Lower leg skin (tissue), 4 donors: ENCODE results near the gene MYOF. TPM values are rescaled to one million over a fixed set of nuclear protein-coding genes. Genes with fewer than 3 reads are reported as not detected.

Experiments used
- DNase-seq, 2 donors: peaks; one replicate each; pipeline ENCODE4 v3.0.0-alpha.2; 2019; ENCODE audit warnings: low spot score in 2 of 2
- H3K4me3 ChIP-seq: fragments of 200-600 bp; sonication (generic); 2 replicates; pipeline ENCODE4 v1.5.1; 2017; ENCODE audit warnings: mild to moderate bottlenecking, low read depth; ENCODE audit not compliant: poor library complexity, severe bottlenecking
- CTCF ChIP-seq, 3 donors: fragments of 450-650 bp; IDR thresholded peaks; one replicate each; pipeline ENCODE4 v1.5.1; 2016; ENCODE audit warnings: antibody characterized with exemption in 3 of 3, mild to moderate bottlenecking in 3 of 3, moderate library complexity in 2 of 3
- POLR2A ChIP-seq, 2 donors: fragments of 450-650 bp; IDR thresholded peaks; one replicate each; pipeline ENCODE4 v1.6.1; 2016 to 2017; ENCODE audit warnings: antibody characterized with exemption in 2 of 2, mild to moderate bottlenecking in 1 of 2, moderate library complexity in 1 of 2
- WGBS, 2 donors: methylation state at CpG; one replicate each; pipeline ENCODE4 v1.1.5; 2018; 5-methylcytosine and 5-hydroxymethylcytosine counted together
- intact Hi-C: fragments of 100-400 bp; cut with DNase I; formaldehyde crosslinking; loops from one replicate; pipeline ENCODE4 v1.15.0; 2023; ENCODE audit warnings: low total_unique reads
- total RNA-seq, 4 donors: library from RNA; depleted of rRNA; stranded (reverse); fragments of >200 nt; gene quantifications; one replicate each; pipeline ENCODE4 v1.1.0, GENCODE V29; 2016

MYOF gene
- total RNA-seq, 4 donors from 2014 or later: 65.5 to 129 (median 90.3) TPM

GRCh38 chr10:93386631-93387369, 95.3 kb downstream of the MYOF start:
- peak in 1 of 2 donors; percentile 53 for DNase-seq

GRCh38 chr10:93385345-93385744, 96.8 kb downstream of the MYOF start:
- no peak for DNase-seq
- TF ChIP-seq CTCF (IDR thresholded peaks at IDR 0.05): no peak
- no peak for TF ChIP-seq POLR2A (IDR thresholded peaks at IDR 0.05)
- no peak overlapping the region for H3K4me3 ChIP-seq
- intact Hi-C loops: no loop called here
- WGBS, 2 donors: 91 to 93% methylated on average over 2 of the region's 2 CpGs

More at GRCh38 chr10:93386631-93387369, 95.3 kb downstream of the MYOF start:
- TF ChIP-seq POLR2A (IDR thresholded peaks at IDR 0.05) (no peak), CTCF (IDR thresholded peaks at IDR 0.05) (no peak)
- intact Hi-C loops: no loop called here
- WGBS, 2 donors: 64 to 71% methylated on average over 14 of the region's 14 CpGs
- H3K4me3 ChIP-seq: no peak overlapping the region

- intact Hi-C loops: no loop called here
- TF ChIP-seq CTCF (IDR thresholded peaks at IDR 0.05): no peak
- TF ChIP-seq POLR2A (IDR thresholded peaks at IDR 0.05): no peak
- DNase-seq: peak in 1 of 2 donors; percentile 54
- WGBS, 2 donors: 48 to 65% methylated on average over 7 of the region's 7 CpGs
- H3K4me3 ChIP-seq: no peak overlapping the region
Measured at GRCh38 chr10:93384006-93384405, 98.1 kb downstream of the MYOF start.

GRCh38 chr10:93383562-93383981, 98.6 kb downstream of the MYOF start:
- TF ChIP-seq CTCF (IDR thresholded peaks at IDR 0.05) (no peak), POLR2A (IDR thresholded peaks at IDR 0.05) (no peak)
- no peak overlapping the region for H3K4me3 ChIP-seq
- intact Hi-C loops: no loop called here
- 71 to 76% methylated on average over 6 of the region's 6 CpGs for WGBS, 2 donors
- DNase-seq: no peak

- no peak overlapping the region for H3K4me3 ChIP-seq
- no peak for TF ChIP-seq POLR2A (IDR thresholded peaks at IDR 0.05)
- intact Hi-C loops: loop anchor here (2.0 kb wide), 1 partner anchor 103 kb away; the partner anchor contains the start of gene MYOF
- WGBS, 2 donors: 43 to 66% methylated on average over 5 of the region's 5 CpGs
- no peak for DNase-seq
Measured at GRCh38 chr10:93379731-93380575, 102.2 kb downstream of the MYOF start.
